ENCODE results near the gene ARGLU1. TPM values are rescaled to one million over a fixed set of nuclear protein-coding genes. Genes with fewer than 3 reads are reported as not detected.

Gene ARGLU1
- total and polyA plus RNA-seq, 2 experiments from 2014 or later, result 121 to 126 TPM

- Histone ChIP-seq H3K9me2 (replicated peaks; ENCODE audit: insufficient read depth) (no peaks in the 10 kb centered on the region), H3K79me2 (peaks cover 98% of the 10 kb centered on the region), H3K4me2 (peak overlapping the region; percentile 31), H4K20me1 (ENCODE audit: insufficient read depth, poor library complexity, severe bottlenecking) (peaks cover 100% of the 10 kb centered on the region), H3K4me1 (ENCODE audit: insufficient read depth) (peaks cover 39% of the 10 kb centered on the region), H3K36me3 (replicated peaks; ENCODE audit: insufficient read depth, low read depth) (peaks cover 4% of the 10 kb centered on the region), H3K27me3 (no peaks in the 10 kb centered on the region), H3K27ac (no peak overlapping the region), H2AFZ (no peak overlapping the region), H3K9me3 (ENCODE audit: low read depth) (no peaks in the 10 kb centered on the region), H3K4me3 (no peak overlapping the region)
- peak; percentile 27 for DNase-seq (ENCODE audit: low spot score)
- TF ChIP-seq EZH2phosphoT487 (IDR thresholded peaks at IDR 0.05; ENCODE audit: low read depth, severe bottlenecking, unreplicated experiment) (no peak), EZH2 (IDR thresholded peaks at IDR 0.05; ENCODE audit: borderline replicate concordance) (no peak)
- TF ChIP-seq, protein P1, sequence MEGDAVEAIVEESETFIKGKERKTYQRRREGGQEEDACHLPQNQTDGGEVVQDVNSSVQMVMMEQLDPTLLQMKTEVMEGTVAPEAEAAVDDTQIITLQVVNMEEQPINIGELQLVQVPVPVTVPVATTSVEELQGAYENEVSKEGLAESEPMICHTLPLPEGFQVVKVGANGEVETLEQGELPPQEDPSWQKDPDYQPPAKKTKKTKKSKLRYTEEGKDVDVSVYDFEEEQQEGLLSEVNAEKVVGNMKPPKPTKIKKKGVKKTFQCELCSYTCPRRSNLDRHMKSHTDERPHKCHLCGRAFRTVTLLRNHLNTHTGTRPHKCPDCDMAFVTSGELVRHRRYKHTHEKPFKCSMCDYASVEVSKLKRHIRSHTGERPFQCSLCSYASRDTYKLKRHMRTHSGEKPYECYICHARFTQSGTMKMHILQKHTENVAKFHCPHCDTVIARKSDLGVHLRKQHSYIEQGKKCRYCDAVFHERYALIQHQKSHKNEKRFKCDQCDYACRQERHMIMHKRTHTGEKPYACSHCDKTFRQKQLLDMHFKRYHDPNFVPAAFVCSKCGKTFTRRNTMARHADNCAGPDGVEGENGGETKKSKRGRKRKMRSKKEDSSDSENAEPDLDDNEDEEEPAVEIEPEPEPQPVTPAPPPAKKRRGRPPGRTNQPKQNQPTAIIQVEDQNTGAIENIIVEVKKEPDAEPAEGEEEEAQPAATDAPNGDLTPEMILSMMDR (IDR thresholded peaks at IDR 0.05; ENCODE audit: poor library complexity), result no peak
- 61% methylated on average over 6 of the region's 6 CpGs for WGBS (ENCODE audit: low lambda C conversion rate, missing lambda C conversion rate)
Measured at GRCh38 chr13:106561551-106562170, 6.3 kb downstream of the ARGLU1 start.

GRCh38 chr13:106560821-106561220 is 7.1 kb downstream of the ARGLU1 start:
- no peak for DNase-seq (ENCODE audit: low spot score)
- H3K79me2 ChIP-seq, result peaks cover 98% of the 10 kb centered on the region
- no peaks in the 10 kb centered on the region for H3K9me2 ChIP-seq (replicated peaks; ENCODE audit: insufficient read depth)
- H3K4me1 ChIP-seq (ENCODE audit: insufficient read depth), result peaks cover 35% of the 10 kb centered on the region
- TF ChIP-seq EZH2 (IDR thresholded peaks at IDR 0.05; ENCODE audit: borderline replicate concordance), result no peak
- TF ChIP-seq, protein P1 (IDR thresholded peaks at IDR 0.05; ENCODE audit: poor library complexity), result no peak
- TF ChIP-seq EZH2phosphoT487 (IDR thresholded peaks at IDR 0.05; ENCODE audit: low read depth, severe bottlenecking, unreplicated experiment), result no peak
- no peak overlapping the region for H3K4me3 ChIP-seq
- H3K4me2 ChIP-seq, result peak overlapping the region; percentile 31
- H3K27me3 ChIP-seq, result no peaks in the 10 kb centered on the region
- H3K9me3 ChIP-seq (ENCODE audit: low read depth), result no peaks in the 10 kb centered on the region
- no peak overlapping the region for H2AFZ ChIP-seq
- H3K36me3 ChIP-seq (replicated peaks; ENCODE audit: insufficient read depth, low read depth), result peaks cover 6% of the 10 kb centered on the region
- 55% methylated on average over 1 of the region's 1 CpG for WGBS (ENCODE audit: low lambda C conversion rate, missing lambda C conversion rate)
- peaks cover 100% of the 10 kb centered on the region for H4K20me1 ChIP-seq (ENCODE audit: insufficient read depth, poor library complexity, severe bottlenecking)
- no peak overlapping the region for H3K27ac ChIP-seq

- H3K9me3 ChIP-seq (ENCODE audit: low read depth), result no peaks in the 10 kb centered on the region
- DNase-seq (ENCODE audit: low spot score), result no peak
- no peak overlapping the region for H3K27ac ChIP-seq
- H3K27me3 ChIP-seq, result no peaks in the 10 kb centered on the region
- TF ChIP-seq EZH2phosphoT487 (IDR thresholded peaks at IDR 0.05; ENCODE audit: low read depth, severe bottlenecking, unreplicated experiment), result peak; percentile 73
- TF ChIP-seq, protein P1 (IDR thresholded peaks at IDR 0.05; ENCODE audit: poor library complexity), result no peak
- TF ChIP-seq EZH2 (IDR thresholded peaks at IDR 0.05; ENCODE audit: borderline replicate concordance), result no peak
- peaks cover 89% of the 10 kb centered on the region for H4K20me1 ChIP-seq (ENCODE audit: insufficient read depth, poor library complexity, severe bottlenecking)
- H3K36me3 ChIP-seq (replicated peaks; ENCODE audit: insufficient read depth, low read depth), result peaks cover 6% of the 10 kb centered on the region
- no peaks in the 10 kb centered on the region for H3K9me2 ChIP-seq (replicated peaks; ENCODE audit: insufficient read depth)
- H3K4me1 ChIP-seq (ENCODE audit: insufficient read depth), result peaks cover 17% of the 10 kb centered on the region
- H3K79me2 ChIP-seq, result peaks cover 98% of the 10 kb centered on the region
- H3K4me2 ChIP-seq, result no peak overlapping the region
- H2AFZ ChIP-seq, result no peak overlapping the region
- H3K4me3 ChIP-seq, result no peak overlapping the region
Measured at GRCh38 chr13:106558527-106558926, 9.4 kb downstream of the ARGLU1 start.

Measured in hepatocyte (in vitro differentiated cells).